ENCODE results near the gene FIZ1. TPM values are rescaled to one million over a fixed set of nuclear protein-coding genes. Genes with fewer than 3 reads are reported as not detected.

The FIZ1 gene
- total and polyA plus RNA-seq, 2 experiments from 2014 or later: 12.8 to 18.7 TPM

- DNase-seq (ENCODE audit: low read depth in 1 of 2, low spot score in 1 of 2): peak in 1 of 2 donors; percentile 92
Measured at GRCh38 chr19:55552620-55553019, 46.7 kb downstream of the FIZ1 start.

GRCh38 chr19:55552206-55552605 is 47.1 kb downstream of the FIZ1 start:
- Histone ChIP-seq H3K27ac (no peak overlapping the region), H3K4me3 (no peak overlapping the region), H3K36me3 (no peaks in the 10 kb centered on the region), H3K9me3 (ENCODE audit: low read depth) (no peaks in the 10 kb centered on the region), H3K4me1 (ENCODE audit: low read depth) (peaks cover 10% of the 10 kb centered on the region), H3K27me3 (no peaks in the 10 kb centered on the region)
- TF ChIP-seq CTCF (IDR thresholded peaks at IDR 0.05; ENCODE audit: low read depth, low read length): no peak
- DNase-seq (ENCODE audit: low read depth in 1 of 2, low spot score in 1 of 2): no peak

More at GRCh38 chr19:55552620-55553019, 46.7 kb downstream of the FIZ1 start:
- no peak overlapping the region for H3K27ac ChIP-seq
- no peak overlapping the region for H3K4me3 ChIP-seq
- H3K9me3 ChIP-seq (ENCODE audit: low read depth): no peaks in the 10 kb centered on the region
- peaks cover 8% of the 10 kb centered on the region for H3K4me1 ChIP-seq (ENCODE audit: low read depth)
- no peaks in the 10 kb centered on the region for H3K27me3 ChIP-seq
- TF ChIP-seq CTCF (IDR thresholded peaks at IDR 0.05; ENCODE audit: low read depth, low read length): no peak
- H3K36me3 ChIP-seq: no peaks in the 10 kb centered on the region

GRCh38 chr19:55550321-55550650 is 49.0 kb downstream of the FIZ1 start:
- Histone ChIP-seq H3K4me1 (ENCODE audit: low read depth) (peaks cover 17% of the 10 kb centered on the region), H3K9me3 (ENCODE audit: low read depth) (no peaks in the 10 kb centered on the region), H3K36me3 (no peaks in the 10 kb centered on the region), H3K27ac (no peak overlapping the region), H3K4me3 (no peak overlapping the region), H3K27me3 (no peaks in the 10 kb centered on the region)
- TF ChIP-seq CTCF (IDR thresholded peaks at IDR 0.05; ENCODE audit: low read depth, low read length): no peak
- DNase-seq (ENCODE audit: low read depth in 1 of 2, low spot score in 1 of 2): no peak

GRCh38 chr19:55549500-55550320 is 49.6 kb downstream of the FIZ1 start:
- Histone ChIP-seq H3K4me3 (no peak overlapping the region), H3K27ac (no peak overlapping the region), H3K9me3 (ENCODE audit: low read depth) (no peaks in the 10 kb centered on the region), H3K27me3 (no peaks in the 10 kb centered on the region), H3K36me3 (no peaks in the 10 kb centered on the region), H3K4me1 (ENCODE audit: low read depth) (peaks cover 17% of the 10 kb centered on the region)
- peak in 1 of 2 donors; percentile 79 for DNase-seq (ENCODE audit: low read depth in 1 of 2, low spot score in 1 of 2)
- TF ChIP-seq CTCF (IDR thresholded peaks at IDR 0.05; ENCODE audit: low read depth, low read length): no peak

- H3K9me3 ChIP-seq (ENCODE audit: low read depth): no peaks in the 10 kb centered on the region
- H3K36me3 ChIP-seq: no peaks in the 10 kb centered on the region
- peak overlapping the region; percentile 40 for H3K27ac ChIP-seq
- no peak for TF ChIP-seq CTCF (IDR thresholded peaks at IDR 0.05; ENCODE audit: low read depth, low read length)
- peaks cover 17% of the 10 kb centered on the region for H3K4me1 ChIP-seq (ENCODE audit: low read depth)
- H3K27me3 ChIP-seq: no peaks in the 10 kb centered on the region
- no peak overlapping the region for H3K4me3 ChIP-seq
- peak in 1 of 2 donors; percentile 92 for DNase-seq (ENCODE audit: low read depth in 1 of 2, low spot score in 1 of 2)
Measured at GRCh38 chr19:55546822-55547614, 52.3 kb downstream of the FIZ1 start.
